ENCODE measurements around the gene NHEJ1. TPM values are rescaled to one million over a fixed set of nuclear protein-coding genes. Genes with fewer than 3 reads are reported as not detected.

Gene NHEJ1
- total RNA-seq, 1 experiment from 2014 or later, result 16.4 TPM

GRCh38 chr2:219118504-219118903 is 42.1 kb downstream of the NHEJ1 start:
- ChIA-PET POLR2A (no interaction called here), CTCF (interaction anchor here (1.0 to 5.6 kb wide), 8 partner anchors 15 to 176 kb away, joined by 3 to 51 read pairs (median 22); no protein-coding TSS in a partner anchor), RAD21 (ENCODE audit: low non-redundant PET in 1 of 2, low total read pairs in 2 of 2, uncharacterized antibody in 2 of 2, unreplicated experiment in 2 of 2) (interaction anchor here (1.3 to 2.2 kb wide), 2 partner anchors 36 to 89 kb away, joined by 7 read pairs; no protein-coding TSS in a partner anchor)
- no peak for TF ChIP-seq ZNF274 (IDR thresholded peaks at IDR 0.05; ENCODE audit: low read depth, low read length)
- no peak for TF ChIP-seq SIN3A (IDR thresholded peaks at IDR 0.05; ENCODE audit: low read depth)
- TF ChIP-seq CEBPB (IDR thresholded peaks at IDR 0.05; ENCODE audit: low read depth), result no peak
- no peak for TF ChIP-seq ZBTB33 (IDR thresholded peaks at IDR 0.05; ENCODE audit: extremely low read depth, insufficient replicate concordance, low read length)
- TF ChIP-seq ATF3 (IDR thresholded peaks at IDR 0.05), result no peak
- TF ChIP-seq MAX (IDR thresholded peaks at IDR 0.05), result no peak
- TF ChIP-seq SRF (IDR thresholded peaks at IDR 0.05; ENCODE audit: low read depth), result no peak
- TF ChIP-seq SP1 (IDR thresholded peaks at IDR 0.05; ENCODE audit: low read depth), result no peak
- no peak for TF ChIP-seq CBX3 (IDR thresholded peaks at IDR 0.05; ENCODE audit: low read depth)
- no peak for TF ChIP-seq YY1 (IDR thresholded peaks at IDR 0.05; ENCODE audit: extremely low read depth, insufficient replicate concordance, low read depth, low read length)
- TF ChIP-seq TCF7L2 (IDR thresholded peaks at IDR 0.05; ENCODE audit: borderline replicate concordance, extremely low read depth, insufficient read depth, insufficient read length), result no peak
- no TSS peak for BruUV-seq (replicated peaks)
- no peaks in the 10 kb centered on the region; a peak in 1 of 4 replicates for H3K4me1 ChIP-seq (ENCODE audit: control insufficient read depth in 1 of 2, insufficient read depth in 2 of 2, low read length in 2 of 2)
- H3K9me2 ChIP-seq (ENCODE audit: insufficient read depth), result no peaks in the 10 kb centered on the region
- no peak overlapping the region for H3K4me3 ChIP-seq (replicated peaks in 1 of 2; ENCODE audit: low read depth in 1 of 2, low read length in 2 of 2)
- no peak overlapping the region for H2AFZ ChIP-seq (ENCODE audit: low read depth, low read length, poor library complexity, severe bottlenecking)
- H3K79me2 ChIP-seq (ENCODE audit: insufficient read depth, low read length), result no peaks in the 10 kb centered on the region
- H4K20me1 ChIP-seq (ENCODE audit: insufficient read depth), result no peaks in the 10 kb centered on the region
- H3K27me3 ChIP-seq (ENCODE audit: insufficient read depth, low read length), result no peaks in the 10 kb centered on the region; the same call in 1 of the 2 replicates
- ATAC-seq, result no peak
- no peak overlapping the region for H3K4me2 ChIP-seq (ENCODE audit: low read length)
- H3K9ac ChIP-seq (ENCODE audit: low read length), result no peak overlapping the region
- H3K36me3 ChIP-seq (ENCODE audit: control insufficient read depth in 1 of 2, insufficient read depth in 2 of 2, low read length in 2 of 2), result no peaks in the 10 kb centered on the region
- no peak for DNase-seq (ENCODE audit: low read depth, low spot score)
- no peaks in the 10 kb centered on the region for H3K9me3 ChIP-seq (ENCODE audit: control insufficient read depth in 1 of 2, insufficient read depth in 1 of 2, low read depth in 1 of 2, low read length in 2 of 2)
- no peak overlapping the region for H3K27ac ChIP-seq (ENCODE audit: low read depth, low read length)
- intact Hi-C loops (cut with micrococcal nuclease), result loop anchor here (2.0 to 5.0 kb wide), 3 partner anchors 90 to 266 kb away; no protein-coding TSS in a partner anchor

Measured in HCT116 (cell line).